Neuronal stem cell (in vitro differentiated cells): ENCODE results near the gene CCDC63.

Experiments
- DNase-seq: peaks from one replicate; pipeline ENCODE4 v3.0.0-alpha.2; 2013; ENCODE audit warnings: low spot score
- H2AFZ ChIP-seq: one replicate; pipeline ENCODE4 v1.6.1; 2013; ENCODE audit warnings: mild to moderate bottlenecking, low read length, inconsistent platforms
- H2AK5ac ChIP-seq: 2 replicates; pipeline ENCODE4 v1.6.1; 2013; ENCODE audit warnings: low read depth, mild to moderate bottlenecking, inconsistent platforms, low read length, moderate library complexity, mixed read lengths
- H2BK120ac ChIP-seq: 2 replicates; pipeline ENCODE4 v1.6.1; 2013; ENCODE audit warnings: low read depth, mild to moderate bottlenecking, inconsistent platforms, low read length, moderate library complexity, mixed read lengths
- H2BK12ac ChIP-seq: one replicate; pipeline ENCODE4 v1.6.1; 2013; ENCODE audit warnings: low read length, inconsistent platforms
- H2BK15ac ChIP-seq: 2 replicates; pipeline ENCODE4 v1.6.1; 2013; ENCODE audit warnings: mild to moderate bottlenecking, low read length, inconsistent platforms, mixed read lengths
- H2BK5ac ChIP-seq: one replicate; pipeline ENCODE4 v1.6.1; 2013; ENCODE audit warnings: inconsistent platforms, mild to moderate bottlenecking, low read length, moderate library complexity
- H3K14ac ChIP-seq: one replicate; pipeline ENCODE4 v1.6.1; 2013; ENCODE audit warnings: low read length, inconsistent platforms
- H3K18ac ChIP-seq: 2 replicates; pipeline ENCODE4 v1.6.1; 2013; ENCODE audit warnings: low read length, inconsistent platforms
- H3K23ac ChIP-seq: 2 replicates; pipeline ENCODE4 v1.6.1; 2013; ENCODE audit warnings: low read depth, mild to moderate bottlenecking, mixed read lengths, low read length, inconsistent platforms; ENCODE audit not compliant: poor library complexity
- H3K27ac ChIP-seq: replicated peaks from 3 replicates; pipeline ENCODE4 v1.5.1; 2013; ENCODE audit warnings: low read length, inconsistent platforms
- H3K27me3 ChIP-seq, 3 experiments: 2 replicates each; pipeline ENCODE4 v1.6.1; 2013; ENCODE audit warnings: low read length in 3 of 3, mild to moderate bottlenecking in 2 of 3, inconsistent platforms in 1 of 3, low read depth in 1 of 3, mixed read lengths in 1 of 3, moderate library complexity in 1 of 3; ENCODE audit not compliant: control insufficient read depth in 3 of 3, insufficient read depth in 3 of 3
- H3K36me3 ChIP-seq, 2 donors: replicated peaks in 1 of 2; 2 replicates each; pipeline ENCODE4 v1.6.1; 2013; ENCODE audit warnings: low read length in 2 of 2; ENCODE audit not compliant: control insufficient read depth in 2 of 2, insufficient read depth in 2 of 2
- H3K4ac ChIP-seq: 2 replicates; pipeline ENCODE4 v1.6.1; 2013; ENCODE audit warnings: inconsistent platforms, mild to moderate bottlenecking, low read length, moderate library complexity
- H3K4me1 ChIP-seq, 2 donors: 1 replicate in 1 of 2; 2 replicates in 1 of 2; pipeline ENCODE4 v1.6.1; 2013; ENCODE audit warnings: low read length in 2 of 2, low read depth in 1 of 2; ENCODE audit not compliant: control insufficient read depth in 2 of 2, insufficient read depth in 1 of 2
- H3K4me2 ChIP-seq: one replicate; pipeline ENCODE4 v1.6.1; 2013; ENCODE audit warnings: mild to moderate bottlenecking, low read length, inconsistent platforms; ENCODE audit not compliant: insufficient read depth, poor library complexity, severe bottlenecking
- H3K4me3 ChIP-seq, 2 donors: 2 replicates each; pipeline ENCODE4 v1.5.1; 2013; ENCODE audit warnings: low read length in 2 of 2, mild to moderate bottlenecking in 2 of 2, inconsistent platforms in 1 of 2, moderate library complexity in 1 of 2
- H3K79me1 ChIP-seq: one replicate; pipeline ENCODE4 v1.6.1; 2013; ENCODE audit warnings: low read depth, mild to moderate bottlenecking, inconsistent platforms, low read length, moderate library complexity
- H3K9ac ChIP-seq: one replicate; pipeline ENCODE4 v1.6.1; 2013; ENCODE audit warnings: mild to moderate bottlenecking, low read depth, low read length, inconsistent platforms; ENCODE audit not compliant: poor library complexity
- H3K9me3 ChIP-seq, 2 donors: replicated peaks in 1 of 2; 2 replicates each; pipeline versions ENCODE3 to v1.6.1; 2013; ENCODE audit warnings: low read length in 2 of 2, mild to moderate bottlenecking in 2 of 2, inconsistent platforms in 1 of 2, low read depth in 1 of 2, mixed read lengths in 1 of 2, moderate library complexity in 1 of 2; ENCODE audit not compliant: control insufficient read depth in 2 of 2, insufficient read depth in 1 of 2
- H4K8ac ChIP-seq: one replicate; pipeline ENCODE4 v1.6.1; 2013; ENCODE audit warnings: low read depth, mild to moderate bottlenecking, inconsistent platforms, low read length, moderate library complexity
- H4K91ac ChIP-seq: one replicate; pipeline ENCODE4 v1.6.1; 2013; ENCODE audit warnings: low read length, low read depth, mild to moderate bottlenecking, inconsistent platforms; ENCODE audit not compliant: poor library complexity
- WGBS, 2 donors: extraction: QIAGEN DNeasy Blood & Tissue Kit; methylation state at CpG; one replicate each; pipeline ENCODE4 v1.1.7; 2013; ENCODE audit warnings: missing lambda C conversion rate in 2 of 2, mixed read lengths in 1 of 2; ENCODE audit not compliant: insufficient read length in 2 of 2, insufficient replicate concordance in 1 of 2; ENCODE audit errors: extremely low coverage in 2 of 2; 5-methylcytosine and 5-hydroxymethylcytosine counted together

CCDC63 gene

DNA sequence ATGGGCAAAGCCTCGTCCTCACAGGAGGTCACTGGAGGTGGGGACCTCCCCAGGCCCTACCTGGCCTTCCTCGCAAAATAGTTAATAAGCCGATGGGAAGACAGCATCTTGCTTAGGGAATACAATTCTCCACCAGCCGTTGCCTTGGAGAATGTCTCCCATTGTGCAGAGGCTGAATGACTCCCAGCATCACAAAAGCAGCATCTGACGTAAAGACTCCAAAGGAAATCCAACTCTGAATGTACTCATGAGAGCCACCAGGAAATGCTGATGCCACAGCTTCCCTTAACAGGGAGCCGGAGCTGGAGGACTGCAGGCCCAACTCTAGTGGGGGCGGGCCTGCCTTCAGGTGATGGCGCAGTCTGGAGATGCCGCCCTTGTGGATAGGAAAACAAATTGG is 15.5 kb downstream of the CCDC63 start:
- Histone ChIP-seq H3K27me3 (no peaks in the 10 kb centered on the region), H3K9ac (no peak overlapping the region), H3K4me2 (no peak overlapping the region), H3K4ac (no peak overlapping the region), H3K9me3 (no peaks in the 10 kb centered on the region), H2BK12ac (no peak overlapping the region), H2AK5ac (peak overlapping the region; percentile 8), H3K4me3 (no peak overlapping the region), H3K4me1 (peaks cover 5 to 21% of the 10 kb centered on the region in 2 donors), H2BK120ac (peak overlapping the region; percentile 63), H3K14ac (no peak overlapping the region), H3K23ac (no peak overlapping the region), H4K8ac (no peak overlapping the region), H2BK15ac (no peak overlapping the region), H2AFZ (peak overlapping the region; percentile 3), H2BK5ac (peak overlapping the region; percentile 93), H3K36me3 (no peaks in the 10 kb centered on the region), H3K79me1 (no peaks in the 10 kb centered on the region), H3K18ac (peak overlapping the region; percentile 92), H3K27ac (peak overlapping the region; percentile 99), H4K91ac (no peak overlapping the region)
- no CpG with 5 or more reads among the region's 9 CpGs for WGBS, 2 donors
- DNase-seq, result peak; percentile 61

DNA sequence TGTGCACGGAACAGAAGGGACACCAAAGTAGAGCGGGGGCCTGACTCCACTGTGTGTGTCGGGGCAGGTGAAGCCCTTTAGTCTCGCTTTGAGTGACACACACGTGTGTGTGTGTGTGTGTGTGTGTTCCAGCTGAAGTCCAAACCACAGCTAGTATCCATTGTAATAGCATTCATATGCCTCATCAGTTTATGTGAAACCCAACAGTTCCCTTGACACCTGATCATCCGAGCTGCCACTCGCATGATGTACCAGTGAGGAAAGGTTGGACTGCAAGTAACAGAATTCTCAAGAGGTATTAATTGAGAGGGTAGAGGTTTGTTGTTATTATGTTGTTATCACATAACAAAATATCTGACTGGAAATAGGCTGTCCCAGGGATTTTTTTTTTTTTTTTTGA is 16.4 kb downstream of the CCDC63 start:
- H2AK5ac ChIP-seq, result no peak overlapping the region
- peak overlapping the region; percentile 0 for H2BK5ac ChIP-seq
- H4K91ac ChIP-seq, result no peak overlapping the region
- H2AFZ ChIP-seq, result no peak overlapping the region
- H3K79me1 ChIP-seq, result no peaks in the 10 kb centered on the region
- no peak overlapping the region for H3K23ac ChIP-seq
- H3K14ac ChIP-seq, result no peak overlapping the region
- DNase-seq, result no peak
- H3K18ac ChIP-seq, result no peak overlapping the region
- no peak overlapping the region for H2BK120ac ChIP-seq
- H3K4me3 ChIP-seq, result no peak overlapping the region
- no peak overlapping the region for H4K8ac ChIP-seq
- no peak overlapping the region for H2BK12ac ChIP-seq
- no CpG with 5 or more reads among the region's 7 CpGs for WGBS, 2 donors
- H2BK15ac ChIP-seq, result no peak overlapping the region
- H3K9ac ChIP-seq, result no peak overlapping the region
- H3K4me1 ChIP-seq, result peaks cover 5 to 19% of the 10 kb centered on the region in 2 donors
- no peak overlapping the region for H3K4me2 ChIP-seq
- no peaks in the 10 kb centered on the region for H3K9me3 ChIP-seq
- no peaks in the 10 kb centered on the region for H3K27me3 ChIP-seq
- H3K27ac ChIP-seq, result peak overlapping the region; percentile 99
- no peak overlapping the region for H3K4ac ChIP-seq
- no peaks in the 10 kb centered on the region for H3K36me3 ChIP-seq

DNA sequence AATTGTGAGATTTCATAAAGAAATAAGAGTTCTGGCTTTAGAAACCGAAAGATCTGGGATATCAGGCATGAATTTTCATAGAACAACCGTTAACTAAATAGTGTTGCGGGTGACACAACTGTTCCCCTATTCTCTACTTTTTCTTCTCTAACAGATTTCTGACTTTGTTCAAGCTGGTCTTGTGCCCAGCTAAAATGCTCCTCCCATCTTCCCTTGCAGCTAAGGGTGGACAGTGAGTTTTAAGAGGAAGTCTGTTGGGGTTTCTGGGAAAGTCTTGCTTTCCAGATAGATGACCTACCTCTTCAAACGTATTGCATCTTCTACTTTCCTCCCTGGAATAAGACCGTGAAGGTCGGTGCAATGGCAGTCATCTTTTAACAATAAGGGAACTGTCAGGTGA is 18.7 kb downstream of the CCDC63 start:
- Histone ChIP-seq H3K4me1 (peaks cover 5 to 11% of the 10 kb centered on the region in 2 donors), H3K27ac (no peak overlapping the region), H2BK15ac (no peak overlapping the region), H3K23ac (no peak overlapping the region), H2AFZ (no peak overlapping the region), H4K91ac (no peak overlapping the region), H2BK120ac (no peak overlapping the region), H2BK5ac (no peak overlapping the region), H3K14ac (no peak overlapping the region), H3K9ac (no peak overlapping the region), H3K4ac (no peak overlapping the region), H2AK5ac (no peak overlapping the region), H3K27me3 (no peaks in the 10 kb centered on the region), H3K9me3 (peaks cover 0 to 3% of the 10 kb centered on the region in 2 donors), H2BK12ac (no peak overlapping the region), H3K18ac (no peak overlapping the region), H3K79me1 (no peaks in the 10 kb centered on the region), H4K8ac (no peak overlapping the region), H3K4me2 (no peak overlapping the region), H3K36me3 (no peaks in the 10 kb centered on the region), H3K4me3 (no peak overlapping the region)
- no peak for DNase-seq
- WGBS, 2 donors, result no CpG with 5 or more reads among the region's 6 CpGs

DNA sequence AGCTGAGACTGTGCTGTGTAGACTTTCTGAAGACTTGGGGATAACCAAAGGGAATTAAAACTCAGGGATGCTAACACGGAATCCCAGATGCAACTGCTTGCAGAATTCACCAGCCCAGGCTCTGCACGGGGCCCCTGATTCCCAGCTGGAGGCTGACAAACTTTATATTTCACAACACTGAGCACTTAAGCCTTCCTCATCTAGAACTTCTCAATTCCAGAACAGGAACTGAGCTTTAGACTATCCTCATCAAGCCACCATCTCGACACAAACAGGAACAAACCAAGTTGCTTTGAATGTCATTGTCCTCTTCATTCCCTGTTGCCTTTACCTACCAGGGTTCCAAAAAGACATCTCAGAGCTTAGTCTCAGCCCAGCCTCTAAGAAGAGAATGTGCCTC is 22.2 kb downstream of the CCDC63 start:
- DNase-seq, result no peak
- H2BK5ac ChIP-seq, result no peak overlapping the region
- no peak overlapping the region for H4K8ac ChIP-seq
- H3K27ac ChIP-seq, result no peak overlapping the region
- H3K14ac ChIP-seq, result no peak overlapping the region
- H2BK12ac ChIP-seq, result no peak overlapping the region
- no peak overlapping the region for H3K18ac ChIP-seq
- H3K9me3 ChIP-seq, result peaks cover 0 to 3% of the 10 kb centered on the region in 2 donors
- H2AK5ac ChIP-seq, result no peak overlapping the region
- no peak overlapping the region for H3K23ac ChIP-seq
- no peak overlapping the region for H2BK120ac ChIP-seq
- H3K79me1 ChIP-seq, result no peaks in the 10 kb centered on the region
- H3K27me3 ChIP-seq, result no peaks in the 10 kb centered on the region
- H3K4me1 ChIP-seq, result no peaks in the 10 kb centered on the region
- no peak overlapping the region for H2BK15ac ChIP-seq
- H3K4me2 ChIP-seq, result no peak overlapping the region
- no peak overlapping the region for H4K91ac ChIP-seq
- H3K4ac ChIP-seq, result no peak overlapping the region
- WGBS, 2 donors, result no CpG with 5 or more reads among the region's 3 CpGs
- no peak overlapping the region for H3K9ac ChIP-seq
- no peak overlapping the region for H3K4me3 ChIP-seq
- no peak overlapping the region for H2AFZ ChIP-seq
- H3K36me3 ChIP-seq, result no peaks in the 10 kb centered on the region
